ENCODE measurements around the gene PKP2.

PKP2 gene

GRCh38 chr12:32907898-32908476 lies 11.4 kb upstream of the PKP2 start:
- H3K4me3 ChIP-seq (ENCODE audit: low read depth, low read length), result no peak overlapping the region
- no peak for DNase-seq (ENCODE audit: low read depth)
- no peak for TF ChIP-seq MAX (IDR thresholded peaks at IDR 0.05; ENCODE audit: low read depth, low read length)
- TF ChIP-seq MYC (IDR thresholded peaks at IDR 0.05; ENCODE audit: low read depth, low read length), result no peak
- TF ChIP-seq POLR2A (IDR thresholded peaks at IDR 0.05; ENCODE audit: extremely low read depth, insufficient read length), result no peak
- no peak for TF ChIP-seq CTCF (IDR thresholded peaks at IDR 0.05; ENCODE audit: low read depth, low read length)

- no peak overlapping the region for H3K4me3 ChIP-seq (ENCODE audit: low read depth, low read length)
- no peak for DNase-seq (ENCODE audit: low read depth)
- TF ChIP-seq MYC (IDR thresholded peaks at IDR 0.05; ENCODE audit: low read depth, low read length) (no peak), MAX (IDR thresholded peaks at IDR 0.05; ENCODE audit: low read depth, low read length) (no peak), POLR2A (IDR thresholded peaks at IDR 0.05; ENCODE audit: extremely low read depth, insufficient read length) (no peak)
Observed at GRCh38 chr12:32907166-32907565, 10.6 kb upstream of the PKP2 start.

GRCh38 chr12:32906399-32907165 lies 10.0 kb upstream of the PKP2 start:
- H3K4me3 ChIP-seq (ENCODE audit: low read depth, low read length), result no peak overlapping the region
- DNase-seq (ENCODE audit: low read depth), result no peak
- no peak for TF ChIP-seq MYC (IDR thresholded peaks at IDR 0.05; ENCODE audit: low read depth, low read length)
- no peak for TF ChIP-seq POLR2A (IDR thresholded peaks at IDR 0.05; ENCODE audit: extremely low read depth, insufficient read length)
- no peak for TF ChIP-seq MAX (IDR thresholded peaks at IDR 0.05; ENCODE audit: low read depth, low read length)
- TF ChIP-seq CTCF (IDR thresholded peaks at IDR 0.05; ENCODE audit: low read depth, low read length), result no peak

GRCh38 chr12:32903763-32904162 lies 7.2 kb upstream of the PKP2 start:
- H3K4me3 ChIP-seq (ENCODE audit: low read depth, low read length), result no peak overlapping the region
- no peak for TF ChIP-seq MAX (IDR thresholded peaks at IDR 0.05; ENCODE audit: low read depth, low read length)
- DNase-seq (ENCODE audit: low read depth), result no peak

GRCh38 chr12:32903318-32903717 lies 6.7 kb upstream of the PKP2 start:
- DNase-seq (ENCODE audit: low read depth), result no peak
- no peak for TF ChIP-seq CTCF (IDR thresholded peaks at IDR 0.05; ENCODE audit: low read depth, low read length)
- no peak for TF ChIP-seq POLR2A (IDR thresholded peaks at IDR 0.05; ENCODE audit: extremely low read depth, insufficient read length)
- H3K4me3 ChIP-seq (ENCODE audit: low read depth, low read length), result no peak overlapping the region

GRCh38 chr12:32902287-32902997 lies 5.9 kb upstream of the PKP2 start:
- no peak for TF ChIP-seq MAX (IDR thresholded peaks at IDR 0.05; ENCODE audit: low read depth, low read length)
- TF ChIP-seq CTCF (IDR thresholded peaks at IDR 0.05; ENCODE audit: low read depth, low read length), result no peak
- TF ChIP-seq POLR2A (IDR thresholded peaks at IDR 0.05; ENCODE audit: extremely low read depth, insufficient read length), result no peak
- TF ChIP-seq MYC (IDR thresholded peaks at IDR 0.05; ENCODE audit: low read depth, low read length), result no peak
- H3K4me3 ChIP-seq (ENCODE audit: low read depth, low read length), result no peak overlapping the region
- DNase-seq (ENCODE audit: low read depth), result no peak
